Uterus (tissue), 2 donors: ENCODE measurements around the gene PFKL.

ENCODE experiments used
- POLR2A ChIP-seq, 2 donors: fragments of 450-650 bp; IDR thresholded peaks; one replicate each; pipeline ENCODE4 v1.6.1; 2016; ENCODE audit warnings: antibody characterized with exemption in 2 of 2, mild to moderate bottlenecking in 1 of 2, moderate library complexity in 1 of 2
- TF ChIP-seq, protein P1 (sequence below), 4 experiments: fragments of 200-600 bp in 2 of 4; fragments of 450-650 bp in 2 of 4; sonication (generic) in 2 of 4; IDR thresholded peaks; one replicate each; pipeline ENCODE4 v1.5.1; 2016 to 2019; ENCODE audit warnings: antibody characterized with exemption in 4 of 4, mild to moderate bottlenecking in 2 of 4, moderate library complexity in 1 of 4

DNA sequence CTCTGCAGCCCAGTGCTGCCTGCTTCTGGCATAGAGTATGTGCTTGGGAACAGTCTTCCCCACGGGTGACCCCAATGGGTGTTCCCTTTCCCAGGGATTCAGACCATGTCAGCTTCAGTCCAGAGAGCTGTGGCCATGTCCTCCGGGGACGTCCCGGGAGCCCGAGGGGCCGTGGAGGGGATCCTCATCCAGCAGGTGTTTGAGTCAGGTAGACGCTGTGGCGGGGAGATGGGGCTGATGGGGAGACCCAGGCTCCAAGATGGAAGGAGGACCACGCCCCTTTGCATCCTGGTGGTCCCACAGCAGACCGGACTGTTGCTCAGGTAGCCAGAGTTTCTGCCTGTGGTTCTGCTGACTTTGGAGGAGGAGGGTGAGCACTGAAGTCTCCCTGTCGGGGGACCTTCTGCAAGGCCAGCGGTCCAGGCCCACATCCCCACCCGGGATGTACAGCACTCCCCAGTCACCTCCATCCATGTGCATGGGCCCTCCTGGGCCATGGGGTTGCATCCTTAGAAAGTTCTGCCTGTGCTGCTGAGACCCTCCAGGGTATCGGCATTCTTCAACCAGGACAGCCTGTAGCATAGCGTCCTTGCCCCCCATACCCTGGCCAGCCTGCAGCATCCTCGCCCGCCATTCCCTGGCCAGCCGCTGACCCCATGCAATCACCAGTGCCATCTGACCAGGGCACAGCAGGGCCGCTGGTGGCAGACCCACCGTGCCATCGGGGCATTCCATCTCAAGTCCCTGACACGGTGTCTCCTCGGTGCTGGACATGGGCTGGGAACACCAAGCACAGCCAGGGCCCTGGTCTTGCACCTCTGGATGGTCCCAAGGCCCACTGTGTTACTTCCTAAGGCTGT lies 11.4 kb upstream of the PFKL start:
- TF ChIP-seq, protein P1, sequence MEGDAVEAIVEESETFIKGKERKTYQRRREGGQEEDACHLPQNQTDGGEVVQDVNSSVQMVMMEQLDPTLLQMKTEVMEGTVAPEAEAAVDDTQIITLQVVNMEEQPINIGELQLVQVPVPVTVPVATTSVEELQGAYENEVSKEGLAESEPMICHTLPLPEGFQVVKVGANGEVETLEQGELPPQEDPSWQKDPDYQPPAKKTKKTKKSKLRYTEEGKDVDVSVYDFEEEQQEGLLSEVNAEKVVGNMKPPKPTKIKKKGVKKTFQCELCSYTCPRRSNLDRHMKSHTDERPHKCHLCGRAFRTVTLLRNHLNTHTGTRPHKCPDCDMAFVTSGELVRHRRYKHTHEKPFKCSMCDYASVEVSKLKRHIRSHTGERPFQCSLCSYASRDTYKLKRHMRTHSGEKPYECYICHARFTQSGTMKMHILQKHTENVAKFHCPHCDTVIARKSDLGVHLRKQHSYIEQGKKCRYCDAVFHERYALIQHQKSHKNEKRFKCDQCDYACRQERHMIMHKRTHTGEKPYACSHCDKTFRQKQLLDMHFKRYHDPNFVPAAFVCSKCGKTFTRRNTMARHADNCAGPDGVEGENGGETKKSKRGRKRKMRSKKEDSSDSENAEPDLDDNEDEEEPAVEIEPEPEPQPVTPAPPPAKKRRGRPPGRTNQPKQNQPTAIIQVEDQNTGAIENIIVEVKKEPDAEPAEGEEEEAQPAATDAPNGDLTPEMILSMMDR (IDR thresholded peaks at IDR 0.05) = no peak
- no peak for TF ChIP-seq POLR2A (IDR thresholded peaks at IDR 0.05)
